HG03457 (cell line): ENCODE measurements around the gene CSF2RB.
A peak's percentile ranks its signal among the peaks of the same experiment; 100 is the strongest.

ENCODE experiments used
- ATAC-seq: cut with Tn5 transposase; IDR thresholded peaks from one replicate; pipeline ENCODE4 v1.9.1; 2021; ENCODE audit warnings: moderate number of reproducible peaks; ENCODE audit not compliant: unreplicated experiment

Gene CSF2RB

GRCh38 chr22:36913427-36914389 is at the start of gene CSF2RB:
TSS of gene CSF2RB (plus strand) at chr22:36913628. CDS start at chr22:36922208, 8,580 bp downstream.
- ATAC-seq, result no peak

GRCh38 chr22:36863979-36864378 is 49.4 kb upstream of the CSF2RB start:
- ATAC-seq, result no peak

- no peak for ATAC-seq
Observed at GRCh38 chr22:36864454-36865215, 48.8 kb upstream of the CSF2RB start.

- no peak for ATAC-seq
Observed at GRCh38 chr22:36865346-36865745, 48.1 kb upstream of the CSF2RB start.

GRCh38 chr22:36867695-36868094 is 45.7 kb upstream of the CSF2RB start:
- no peak for ATAC-seq

- ATAC-seq, result no peak
Observed at GRCh38 chr22:36868546-36869181, 44.8 kb upstream of the CSF2RB start.

GRCh38 chr22:36870250-36870649 is 43.2 kb upstream of the CSF2RB start:
- ATAC-seq, result no peak

- no peak for ATAC-seq
Observed at GRCh38 chr22:36871669-36872081, 41.8 kb upstream of the CSF2RB start.

- no peak for ATAC-seq
Observed at GRCh38 chr22:36872084-36872483, 41.3 kb upstream of the CSF2RB start.

- no peak for ATAC-seq
Observed at GRCh38 chr22:36872866-36873498, 40.4 kb upstream of the CSF2RB start.

- peak; percentile 62 for ATAC-seq
Observed at GRCh38 chr22:36873614-36874308, 39.7 kb upstream of the CSF2RB start.

GRCh38 chr22:36874309-36874696 is 39.1 kb upstream of the CSF2RB start:
- ATAC-seq, result no peak

- ATAC-seq, result no peak
Observed at GRCh38 chr22:36874736-36875135, 38.7 kb upstream of the CSF2RB start.

GRCh38 chr22:36875741-36876140 is 37.7 kb upstream of the CSF2RB start:
- no peak for ATAC-seq

GRCh38 chr22:36879775-36880174 is 33.7 kb upstream of the CSF2RB start:
- no peak for ATAC-seq

- ATAC-seq, result no peak
Observed at GRCh38 chr22:36881504-36882245, 31.8 kb upstream of the CSF2RB start.

- no peak for ATAC-seq
Observed at GRCh38 chr22:36884349-36885158, 28.9 kb upstream of the CSF2RB start.

- no peak for ATAC-seq
Observed at GRCh38 chr22:36885474-36885873, 28.0 kb upstream of the CSF2RB start.

GRCh38 chr22:36886016-36886415 is 27.4 kb upstream of the CSF2RB start:
- no peak for ATAC-seq
